LNCaP clone FGC (cell line): ENCODE results near the gene C2CD4C.

ENCODE experiments used
- DNase-seq: peaks from one replicate; pipeline ENCODE4 v3.0.0-alpha.2; 2011; ENCODE audit warnings: low read depth
- H3K4me3 ChIP-seq: 2 replicates; pipeline ENCODE4 v1.5.1; 2011; ENCODE audit warnings: mild to moderate bottlenecking, low read depth, low read length, control low read depth
- TF ChIP-seq, protein P1 (sequence below): IDR thresholded peaks from 2 replicates; pipeline ENCODE4 v1.5.1; 2012; ENCODE audit warnings: mild to moderate bottlenecking; ENCODE audit not compliant: control insufficient read depth, insufficient read depth; ENCODE audit errors: extremely low read depth

The C2CD4C gene

DNA sequence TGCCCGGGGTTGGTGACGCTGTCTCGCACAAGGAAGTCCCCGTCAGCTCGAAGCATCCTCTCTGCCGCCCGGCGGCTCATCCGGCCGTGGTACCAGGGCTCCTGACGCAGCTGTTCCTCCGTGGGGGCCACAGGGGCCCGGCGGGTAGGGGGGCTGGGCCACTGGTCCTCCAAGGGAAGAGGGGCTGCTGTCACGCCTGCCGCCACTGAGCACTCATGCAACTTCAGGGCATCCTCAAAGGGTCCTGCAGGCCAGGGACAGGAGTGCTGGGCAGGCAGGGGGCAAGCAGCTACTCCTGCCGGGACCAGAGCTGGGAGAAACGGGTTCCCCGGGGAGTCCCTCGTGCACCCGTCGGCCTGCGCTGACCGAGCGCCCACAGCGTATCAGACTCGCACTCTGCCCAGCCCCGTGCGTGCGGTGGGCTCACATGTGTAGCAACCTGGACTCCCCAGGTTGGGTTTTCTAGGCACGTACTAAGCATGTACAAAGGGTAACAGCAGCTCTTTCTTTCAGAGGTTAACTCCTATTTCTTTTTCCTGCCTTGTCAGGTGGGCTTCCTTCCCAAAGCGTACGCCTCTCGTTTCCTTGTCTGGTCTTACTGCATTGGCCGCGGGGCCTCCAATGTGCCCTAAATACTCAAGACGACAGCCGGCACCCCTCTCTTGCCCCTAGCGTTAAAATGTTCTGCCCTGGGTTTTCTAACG lies 13.4 kb upstream of the C2CD4C start:
- no peak for DNase-seq
- H3K4me3 ChIP-seq, result no peak overlapping the region
- TF ChIP-seq, protein P1, sequence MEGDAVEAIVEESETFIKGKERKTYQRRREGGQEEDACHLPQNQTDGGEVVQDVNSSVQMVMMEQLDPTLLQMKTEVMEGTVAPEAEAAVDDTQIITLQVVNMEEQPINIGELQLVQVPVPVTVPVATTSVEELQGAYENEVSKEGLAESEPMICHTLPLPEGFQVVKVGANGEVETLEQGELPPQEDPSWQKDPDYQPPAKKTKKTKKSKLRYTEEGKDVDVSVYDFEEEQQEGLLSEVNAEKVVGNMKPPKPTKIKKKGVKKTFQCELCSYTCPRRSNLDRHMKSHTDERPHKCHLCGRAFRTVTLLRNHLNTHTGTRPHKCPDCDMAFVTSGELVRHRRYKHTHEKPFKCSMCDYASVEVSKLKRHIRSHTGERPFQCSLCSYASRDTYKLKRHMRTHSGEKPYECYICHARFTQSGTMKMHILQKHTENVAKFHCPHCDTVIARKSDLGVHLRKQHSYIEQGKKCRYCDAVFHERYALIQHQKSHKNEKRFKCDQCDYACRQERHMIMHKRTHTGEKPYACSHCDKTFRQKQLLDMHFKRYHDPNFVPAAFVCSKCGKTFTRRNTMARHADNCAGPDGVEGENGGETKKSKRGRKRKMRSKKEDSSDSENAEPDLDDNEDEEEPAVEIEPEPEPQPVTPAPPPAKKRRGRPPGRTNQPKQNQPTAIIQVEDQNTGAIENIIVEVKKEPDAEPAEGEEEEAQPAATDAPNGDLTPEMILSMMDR, result no peak

DNA sequence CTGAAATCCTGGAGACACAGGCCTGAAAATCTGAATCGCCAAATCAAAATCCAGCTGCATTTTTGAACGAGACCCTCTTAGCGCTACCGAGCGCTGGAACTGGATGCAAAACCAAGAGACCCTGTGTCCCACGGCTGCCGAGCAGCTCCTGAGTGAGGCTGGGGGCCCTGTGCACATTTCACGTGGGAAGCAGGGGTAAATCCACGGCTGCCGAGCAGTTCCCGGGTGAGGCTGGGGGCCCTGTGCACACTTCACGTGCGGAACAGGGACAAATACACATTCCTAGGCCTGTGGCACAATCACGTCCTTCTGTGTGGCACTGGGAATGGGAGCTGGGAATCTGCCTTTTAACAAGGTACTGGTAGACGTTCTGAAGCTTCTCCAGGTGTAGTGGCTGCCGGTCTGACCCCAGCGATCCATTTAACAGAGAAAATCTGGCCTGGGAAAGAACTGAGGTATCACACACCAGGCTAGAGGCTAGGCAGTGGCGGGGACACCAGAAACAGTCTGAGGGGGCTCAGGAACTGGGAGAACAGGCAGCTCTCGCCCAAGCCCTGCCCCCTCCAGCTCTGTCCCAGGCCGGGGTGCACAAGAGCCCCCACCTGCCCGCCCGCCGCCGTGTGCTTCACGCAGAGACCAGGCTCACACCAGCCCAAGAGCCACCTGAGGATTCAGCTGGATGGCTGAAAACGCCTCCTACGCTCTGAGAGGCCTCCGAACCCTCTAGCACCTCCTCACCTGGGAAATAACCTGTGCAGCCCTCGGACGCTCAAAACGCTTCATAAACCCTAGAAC lies 11.0 kb upstream of the C2CD4C start:
- no peak for DNase-seq
- no peak overlapping the region for H3K4me3 ChIP-seq
- TF ChIP-seq, protein P1, result no peak

DNA sequence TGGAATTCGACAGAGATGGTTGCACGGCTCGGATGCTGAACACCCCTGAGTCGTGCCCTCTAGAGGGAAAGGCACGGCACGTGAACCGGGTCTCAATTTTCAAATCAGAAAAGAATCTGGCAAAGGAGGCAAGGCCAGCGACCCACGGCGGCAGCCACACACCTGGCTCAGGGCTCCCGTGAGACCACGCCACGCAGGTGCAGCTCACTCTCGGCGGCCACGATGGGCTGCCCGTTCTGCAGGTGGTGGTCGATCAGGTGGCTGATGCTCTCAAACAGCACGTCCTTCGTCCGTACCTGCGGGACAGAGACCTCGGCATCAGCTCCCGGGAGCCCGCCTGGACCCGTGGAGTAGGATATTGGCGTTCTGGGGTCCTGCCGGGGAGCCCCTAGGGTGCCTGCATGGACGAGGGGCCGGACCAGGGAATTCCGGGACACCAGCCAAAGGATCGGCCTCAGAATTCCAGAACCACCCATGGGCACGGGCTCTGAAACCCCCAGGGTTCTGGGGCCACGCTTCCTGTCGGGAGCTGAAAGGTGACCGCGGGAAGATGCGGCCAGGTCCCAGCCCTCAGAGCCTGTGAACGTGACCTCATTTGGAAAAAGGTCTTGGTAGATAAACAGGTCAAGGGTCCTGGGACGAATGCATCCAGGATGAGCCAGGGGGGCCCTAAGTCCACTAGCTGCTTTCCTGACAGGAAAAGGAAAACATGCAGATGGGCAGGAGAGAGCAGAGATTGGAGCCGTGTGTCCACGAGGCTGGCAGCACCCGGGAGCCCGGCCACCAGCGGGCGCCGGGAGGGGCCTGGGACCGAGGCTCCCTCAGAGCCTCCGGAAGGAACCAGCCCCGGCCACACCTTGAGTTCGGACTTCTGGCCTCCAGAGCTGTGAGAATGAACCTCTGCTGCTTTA lies 10.1 kb upstream of the C2CD4C start:
- DNase-seq, result no peak
- TF ChIP-seq, protein P1, result no peak
- H3K4me3 ChIP-seq, result no peak overlapping the region

DNA sequence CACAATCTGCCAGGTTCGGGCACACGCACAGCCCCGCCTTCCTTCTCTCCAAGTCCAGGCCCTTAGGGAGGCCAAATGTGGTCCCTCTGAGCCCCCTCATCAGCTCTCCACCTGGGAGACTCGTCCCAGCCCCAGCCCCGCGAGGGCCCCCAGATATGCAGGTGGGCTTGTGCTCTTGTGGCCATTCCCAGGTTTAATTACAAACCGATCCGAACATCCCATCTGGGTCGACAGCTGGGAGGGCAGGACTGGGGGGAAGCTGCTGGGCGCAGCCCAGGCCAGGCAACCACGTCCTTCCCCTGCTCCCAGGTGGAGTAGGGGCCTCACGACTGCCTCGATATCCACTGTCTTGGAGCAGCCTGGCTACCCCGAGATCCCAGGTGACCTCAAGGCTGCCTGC lies 7.5 kb upstream of the C2CD4C start:
- H3K4me3 ChIP-seq, result no peak overlapping the region
- TF ChIP-seq, protein P1, result no peak
- DNase-seq, result no peak

DNA sequence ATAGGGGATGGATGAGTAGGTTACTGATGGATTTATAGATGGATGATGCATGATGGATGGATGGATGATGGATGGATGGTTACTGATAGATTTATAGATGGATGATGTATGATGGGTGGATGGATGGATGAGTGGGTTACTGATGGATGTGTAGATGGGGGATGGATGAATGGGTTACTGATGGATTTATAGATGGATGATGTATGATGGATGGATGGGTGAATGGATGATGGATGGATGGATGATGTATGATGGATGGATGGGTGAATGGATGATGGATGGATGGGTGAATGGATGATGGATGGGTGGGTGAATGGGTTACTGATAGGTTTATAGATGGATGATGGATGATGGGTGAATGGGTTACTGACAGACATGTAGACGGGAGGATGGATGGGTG lies 6.3 kb upstream of the C2CD4C start:
- TF ChIP-seq, protein P1, result no peak
- no peak overlapping the region for H3K4me3 ChIP-seq
- no peak for DNase-seq

- no peak overlapping the region for H3K4me3 ChIP-seq
- DNase-seq, result no peak
- TF ChIP-seq, protein P1, result no peak
Observed at GRCh38 chr19:413756-414420, 4.9 kb upstream of the C2CD4C start.
